Activated CD4-positive, alpha-beta T cell treated with anti-CD3 and anti-CD28 coated beads for 4 hours (primary cell): ENCODE measurements around the gene OTOG.

ENCODE experiments used
- DNase-seq, 2 donors: peaks; one replicate each; pipeline ENCODE4 v3.0.0-alpha.2; 2020

OTOG gene

GRCh38 chr11:17547051-17547577 lies at the start of gene OTOG:
Gene OTOG, plus strand, starts transcription at chr11:17547259. Its CDS starts 114 bp downstream, at chr11:17547373.
- DNase-seq: no peak

- DNase-seq: no peak
Observed at GRCh38 chr11:17498058-17498457, 49.0 kb upstream of the OTOG start.

- DNase-seq: no peak
Observed at GRCh38 chr11:17498475-17498874, 48.6 kb upstream of the OTOG start.

- DNase-seq: no peak
Observed at GRCh38 chr11:17500673-17501072, 46.4 kb upstream of the OTOG start.

GRCh38 chr11:17502630-17503029 lies 44.4 kb upstream of the OTOG start:
- no peak for DNase-seq

- peak; percentile 72 to 80 for DNase-seq
Observed at GRCh38 chr11:17504330-17505107, 42.5 kb upstream of the OTOG start.

- no peak for DNase-seq
Observed at GRCh38 chr11:17505146-17505545, 41.9 kb upstream of the OTOG start.

- DNase-seq: no peak
Observed at GRCh38 chr11:17506314-17506713, 40.7 kb upstream of the OTOG start.

GRCh38 chr11:17506942-17507341 lies 40.1 kb upstream of the OTOG start:
- no peak for DNase-seq

- DNase-seq: no peak
Observed at GRCh38 chr11:17507773-17508172, 39.3 kb upstream of the OTOG start.

- DNase-seq: no peak
Observed at GRCh38 chr11:17508306-17508705, 38.8 kb upstream of the OTOG start.

- DNase-seq: no peak
Observed at GRCh38 chr11:17508791-17509190, 38.3 kb upstream of the OTOG start.

GRCh38 chr11:17510507-17511206 lies 36.4 kb upstream of the OTOG start:
- DNase-seq: no peak

GRCh38 chr11:17511571-17511970 lies 35.5 kb upstream of the OTOG start:
- no peak for DNase-seq

GRCh38 chr11:17512101-17512500 lies 35.0 kb upstream of the OTOG start:
- no peak for DNase-seq

GRCh38 chr11:17513853-17514252 lies 33.2 kb upstream of the OTOG start:
- DNase-seq: no peak

GRCh38 chr11:17514476-17514875 lies 32.6 kb upstream of the OTOG start:
- DNase-seq: no peak

GRCh38 chr11:17515443-17516176 lies 31.4 kb upstream of the OTOG start:
- DNase-seq: no peak

- DNase-seq: no peak
Observed at GRCh38 chr11:17516551-17517150, 30.4 kb upstream of the OTOG start.

GRCh38 chr11:17517186-17517585 lies 29.9 kb upstream of the OTOG start:
- DNase-seq: no peak

GRCh38 chr11:17518366-17518765 lies 28.7 kb upstream of the OTOG start:
- no peak for DNase-seq

- DNase-seq: no peak
Observed at GRCh38 chr11:17519061-17519885, 27.8 kb upstream of the OTOG start.
